DMS153 treated with DMSO at 0.1 percent for 48 hours (cell line): Measurements from ENCODE around the gene EMX2.

Experiments used
- DNase-seq: peaks from one replicate; lab custom pipeline; 2025; ENCODE audit not compliant: unreplicated experiment; lab: John Stamatoyannopoulos, UW

EMX2 gene

GRCh38 chr10:117531371-117532002, 11.1 kb upstream of the EMX2 start:
- no peak for DNase-seq

GRCh38 chr10:117532003-117532385, 10.6 kb upstream of the EMX2 start:
- DNase-seq, result no peak

- no peak for DNase-seq
Measured at GRCh38 chr10:117532451-117533107, 10.0 kb upstream of the EMX2 start.

GRCh38 chr10:117533507-117534281, 8.9 kb upstream of the EMX2 start:
- no peak for DNase-seq

GRCh38 chr10:117534321-117535297, 7.9 kb upstream of the EMX2 start:
- DNase-seq, result no peak

- no peak for DNase-seq
Measured at GRCh38 chr10:117535298-117536071, 7.1 kb upstream of the EMX2 start.

- DNase-seq, result no peak
Measured at GRCh38 chr10:117536072-117536865, 6.3 kb upstream of the EMX2 start.

GRCh38 chr10:117536866-117537435, 5.6 kb upstream of the EMX2 start:
- DNase-seq, result no peak

GRCh38 chr10:117537436-117537903, 5.1 kb upstream of the EMX2 start:
- no peak for DNase-seq

- DNase-seq, result no peak
Measured at GRCh38 chr10:117537904-117538524, 4.5 kb upstream of the EMX2 start.

- DNase-seq, result no peak
Measured at GRCh38 chr10:117539361-117539773, 3.2 kb upstream of the EMX2 start.

GRCh38 chr10:117539903-117540639, 2.5 kb upstream of the EMX2 start:
- no peak for DNase-seq

- DNase-seq, result no peak
Measured at GRCh38 chr10:117540640-117541404, 1.7 kb upstream of the EMX2 start.

- no peak for DNase-seq
Measured at GRCh38 chr10:117541405-117541908, 1.1 kb upstream of the EMX2 start.

- DNase-seq, result no peak
Measured at GRCh38 chr10:117541909-117542705, 439 bp upstream of the EMX2 start.
